Astrocyte (in vitro differentiated cells and primary cell): Measurements from ENCODE around the gene KRTAP5-3. TPM values are rescaled to one million over a fixed set of nuclear protein-coding genes. Genes with fewer than 3 reads are reported as not detected.
"Not testable (repeated sequence)": the region's sequence is repeated elsewhere in the genome, so short reads cannot be mapped to it uniquely, and the experiment has no call there.

ENCODE experiments used
- DNase-seq: peaks from one replicate; pipeline ENCODE4 v3.0.0-alpha.2; 2010; ENCODE audit warnings: low read depth
- FAIRE-seq: peaks from 2 replicates; lab custom pipeline; 2011; peaks lifted over from hg19 to GRCh38; lab: Jason Lieb, UNC
- H2AFZ ChIP-seq: 2 replicates; pipeline ENCODE4 v1.6.0; 2012; ENCODE audit warnings: low read depth, low read length, inconsistent platforms
- H3K27ac ChIP-seq: 2 replicates; pipeline ENCODE4 v1.5.1; 2011; ENCODE audit warnings: low read depth, low read length, inconsistent platforms
- H3K27me3 ChIP-seq: 2 replicates; pipeline ENCODE4 v1.6.0; 2011; ENCODE audit warnings: low read length, inconsistent platforms; ENCODE audit not compliant: insufficient read depth
- H3K36me3 ChIP-seq: 2 replicates; pipeline ENCODE4 v1.5.1; 2011; ENCODE audit warnings: low read length, inconsistent platforms; ENCODE audit not compliant: insufficient read depth
- H3K4me1 ChIP-seq: 2 replicates; pipeline ENCODE4 v1.5.1; 2011; ENCODE audit warnings: low read length, inconsistent platforms; ENCODE audit not compliant: insufficient read depth
- H3K4me2 ChIP-seq: 2 replicates; pipeline ENCODE4 v1.6.0; 2012; ENCODE audit warnings: low read length, inconsistent platforms
- H3K4me3 ChIP-seq: 2 replicates; pipeline ENCODE4 v1.5.1; 2011; ENCODE audit warnings: low read depth, mild to moderate bottlenecking, low read length, inconsistent platforms; ENCODE audit not compliant: insufficient read depth
- H3K79me2 ChIP-seq: 2 replicates; pipeline ENCODE4 v1.6.0; 2012; ENCODE audit warnings: mild to moderate bottlenecking, low read length, inconsistent platforms; ENCODE audit not compliant: insufficient read depth
- H3K9ac ChIP-seq: 2 replicates; pipeline ENCODE4 v1.6.0; 2012; ENCODE audit warnings: mild to moderate bottlenecking, low read length, inconsistent platforms
- H3K9me3 ChIP-seq: 2 replicates; pipeline ENCODE4 v1.5.1; 2012; ENCODE audit warnings: low read depth, mild to moderate bottlenecking, low read length, inconsistent platforms; ENCODE audit not compliant: insufficient read depth
- H4K20me1 ChIP-seq: 2 replicates; pipeline ENCODE4 v1.6.0; 2012; ENCODE audit warnings: low read length, inconsistent platforms; ENCODE audit not compliant: insufficient read depth
- H3K27ac Mint-ChIP-seq: one replicate; pipeline ENCODE4 v1.8.0; 2021; ENCODE audit warnings: mild to moderate bottlenecking, mixed read lengths; ENCODE audit not compliant: unreplicated experiment
- H3K27me3 Mint-ChIP-seq: one replicate; pipeline ENCODE4 v1.8.0; 2021; ENCODE audit warnings: low read depth, mixed read lengths; ENCODE audit not compliant: unreplicated experiment
- H3K36me3 Mint-ChIP-seq: one replicate; pipeline ENCODE4 v1.8.0; 2021; ENCODE audit warnings: low read depth, mixed read lengths; ENCODE audit not compliant: unreplicated experiment
- H3K4me1 Mint-ChIP-seq: one replicate; pipeline ENCODE4 v1.8.0; 2021; ENCODE audit warnings: low read depth, mixed read lengths; ENCODE audit not compliant: unreplicated experiment
- H3K4me3 Mint-ChIP-seq: one replicate; pipeline ENCODE4 v1.8.0; 2021; ENCODE audit warnings: mild to moderate bottlenecking, moderate library complexity, mixed read lengths; ENCODE audit not compliant: unreplicated experiment
- H3K9me3 Mint-ChIP-seq: one replicate; pipeline ENCODE4 v1.8.0; 2021; ENCODE audit warnings: mild to moderate bottlenecking, mixed read lengths; ENCODE audit not compliant: unreplicated experiment
- CTCF ChIP-seq: IDR thresholded peaks from 2 replicates; pipeline ENCODE4 v1.5.1; 2011; ENCODE audit warnings: low read depth, mild to moderate bottlenecking, inconsistent platforms, low read length, moderate library complexity; ENCODE audit not compliant: insufficient read depth
- EZH2 ChIP-seq: IDR thresholded peaks from 2 replicates; pipeline ENCODE4 v1.6.1; 2012; ENCODE audit warnings: mild to moderate bottlenecking, low read length, inconsistent platforms; ENCODE audit not compliant: insufficient read depth
- total RNA-seq: library from RNA; stranded (reverse); gene quantifications from 2 replicates; pipeline ENCODE4 v1.2.1, GENCODE V29; 2021

The KRTAP5-3 gene
- total RNA-seq, 1 donor from 2014 or later, result not detected

- Mint-ChIP-seq H3K27ac (no peak overlapping the region), H3K4me1 (no peaks in the 10 kb centered on the region), H3K27me3 (peaks cover 32% of the 10 kb centered on the region), H3K4me3 (no peak overlapping the region), H3K9me3 (peaks cover 10% of the 10 kb centered on the region), H3K36me3 (peaks cover 10% of the 10 kb centered on the region)
- no peak overlapping the region for H3K4me2 ChIP-seq
- peaks cover 2% of the 10 kb centered on the region for H3K27me3 ChIP-seq
- no peak overlapping the region for H3K9ac ChIP-seq
- H3K4me1 ChIP-seq, result no peaks in the 10 kb centered on the region
- DNase-seq (no peak), FAIRE-seq (no peak)
- no peaks in the 10 kb centered on the region for H4K20me1 ChIP-seq
- no peaks in the 10 kb centered on the region for H3K36me3 ChIP-seq
- H3K4me3 ChIP-seq, result no peak overlapping the region
- H3K27ac ChIP-seq, result no peak overlapping the region
- no peak overlapping the region for H2AFZ ChIP-seq
- TF ChIP-seq EZH2 (no peak), CTCF (no peak)
- H3K9me3 ChIP-seq, result no peaks in the 10 kb centered on the region
- H3K79me2 ChIP-seq, result no peaks in the 10 kb centered on the region
These were observed 26.3 kb downstream of the KRTAP5-3 start for GRCh38 chr11:1581976-1582375.

GRCh38 chr11:1576825-1577224 is 31.4 kb downstream of the KRTAP5-3 start:
- TF ChIP-seq CTCF (no peak), EZH2 (no peak)
- no peak overlapping the region for H3K4me3 ChIP-seq
- H3K9ac ChIP-seq, result no peak overlapping the region
- Mint-ChIP-seq H3K9me3 (peaks cover 10% of the 10 kb centered on the region), H3K4me3 (peak overlapping the region; percentile 35), H3K4me1 (no peaks in the 10 kb centered on the region), H3K27me3 (peaks cover 27% of the 10 kb centered on the region), H3K27ac (no peak overlapping the region), H3K36me3 (peaks cover 7% of the 10 kb centered on the region)
- FAIRE-seq (no peak), DNase-seq (no peak)
- peaks cover 14% of the 10 kb centered on the region for H4K20me1 ChIP-seq
- no peaks in the 10 kb centered on the region for H3K9me3 ChIP-seq
- no peak overlapping the region for H3K4me2 ChIP-seq
- no peaks in the 10 kb centered on the region for H3K36me3 ChIP-seq
- no peaks in the 10 kb centered on the region for H3K79me2 ChIP-seq
- H2AFZ ChIP-seq, result no peak overlapping the region
- H3K4me1 ChIP-seq, result no peaks in the 10 kb centered on the region
- no peak overlapping the region for H3K27ac ChIP-seq
- H3K27me3 ChIP-seq, result peaks cover 14% of the 10 kb centered on the region

GRCh38 chr11:1575756-1576155 is 32.5 kb downstream of the KRTAP5-3 start:
- not testable (repeated sequence) for H3K4me1 Mint-ChIP-seq, H3K36me3 ChIP-seq, DNase-seq, H3K9me3 ChIP-seq, H3K4me3 ChIP-seq, FAIRE-seq, H3K4me2 ChIP-seq, H3K79me2 ChIP-seq, H3K27ac ChIP-seq, H3K4me3 Mint-ChIP-seq, H3K27ac Mint-ChIP-seq, H2AFZ ChIP-seq, H3K4me1 ChIP-seq, H3K9ac ChIP-seq, H3K36me3 Mint-ChIP-seq
- Histone ChIP-seq H4K20me1 (peaks cover 18% of the 10 kb centered on the region), H3K27me3 (peaks cover 14% of the 10 kb centered on the region)
- H3K27me3 Mint-ChIP-seq, result peaks cover 27% of the 10 kb centered on the region
- H3K9me3 Mint-ChIP-seq, result peaks cover 10% of the 10 kb centered on the region
